Esophagus squamous epithelium (tissue), 5 donors: ENCODE results near the gene MTMR3. TPM values are rescaled to one million over a fixed set of nuclear protein-coding genes. Genes with fewer than 3 reads are reported as not detected.

Experiments
- DNase-seq: peaks from one replicate; lab custom pipeline; 2025; lab: John Stamatoyannopoulos, UW
- H3K27ac ChIP-seq, 4 donors: fragments of 200-600 bp; sonication (generic); one replicate each; pipeline ENCODE4 v1.5.1; 2016 to 2019; ENCODE audit warnings: mild to moderate bottlenecking in 1 of 4
- H3K27me3 ChIP-seq, 4 donors: fragments of 200-600 bp; sonication (generic); 1 replicate in 3 of 4; 2 replicates in 1 of 4; pipeline versions ENCODE4 v1.5.1 to v1.6.0; 2017 to 2021; ENCODE audit warnings: antibody characterized with exemption in 1 of 4
- H3K36me3 ChIP-seq, 3 donors: fragments of 200-600 bp; sonication (generic); one replicate each; pipeline ENCODE4 v1.5.1; 2016 to 2019
- H3K4me1 ChIP-seq, 3 donors: fragments of 200-600 bp; sonication (generic); one replicate each; pipeline ENCODE4 v1.5.1; 2017 to 2019
- H3K4me3 ChIP-seq, 4 donors: fragments of 200-600 bp; sonication (generic); 1 replicate in 3 of 4; 2 replicates in 1 of 4; pipeline ENCODE4 v1.5.1; 2016 to 2019; ENCODE audit warnings: mild to moderate bottlenecking in 2 of 4, moderate library complexity in 1 of 4
- H3K9me3 ChIP-seq, 3 donors: fragments of 200-600 bp; sonication (generic); one replicate each; pipeline ENCODE4 v1.5.1; 2016 to 2019
- POLR2A ChIP-seq, 4 donors: fragments of 450-650 bp; IDR thresholded peaks; one replicate each; pipeline ENCODE4 v1.6.1; 2017; ENCODE audit warnings: antibody characterized with exemption in 4 of 4, mild to moderate bottlenecking in 4 of 4, moderate library complexity in 3 of 4
- WGBS, 2 donors: methylation state at CpG; one replicate each; pipeline ENCODE4 v1.1.5; 2018; 5-methylcytosine and 5-hydroxymethylcytosine counted together
- intact Hi-C: fragments of 100-400 bp; cut with DNase I; formaldehyde crosslinking; loops from one replicate; pipeline ENCODE4 v1.15.0; 2022
- total RNA-seq, 4 donors: library from RNA; depleted of rRNA; stranded (reverse); fragments of >200 nt; gene quantifications; one replicate each; pipeline ENCODE4 v1.1.0, GENCODE V29; 2016
- TF ChIP-seq, protein P1 (sequence below), 6 experiments: fragments of 450-650 bp in 4 of 6; fragments of 200-600 bp in 2 of 6; sonication (generic) in 2 of 6; IDR thresholded peaks; one replicate each; pipeline ENCODE4 v1.5.1; 2016 to 2019; ENCODE audit warnings: antibody characterized with exemption in 6 of 6, mild to moderate bottlenecking in 4 of 6, moderate library complexity in 4 of 6
- donor health status: DM: yes; HTN: yes; CAD: no.

Gene MTMR3
- total RNA-seq, 4 donors from 2014 or later = 34.9 to 63.1 (median 38.4) TPM

DNA sequence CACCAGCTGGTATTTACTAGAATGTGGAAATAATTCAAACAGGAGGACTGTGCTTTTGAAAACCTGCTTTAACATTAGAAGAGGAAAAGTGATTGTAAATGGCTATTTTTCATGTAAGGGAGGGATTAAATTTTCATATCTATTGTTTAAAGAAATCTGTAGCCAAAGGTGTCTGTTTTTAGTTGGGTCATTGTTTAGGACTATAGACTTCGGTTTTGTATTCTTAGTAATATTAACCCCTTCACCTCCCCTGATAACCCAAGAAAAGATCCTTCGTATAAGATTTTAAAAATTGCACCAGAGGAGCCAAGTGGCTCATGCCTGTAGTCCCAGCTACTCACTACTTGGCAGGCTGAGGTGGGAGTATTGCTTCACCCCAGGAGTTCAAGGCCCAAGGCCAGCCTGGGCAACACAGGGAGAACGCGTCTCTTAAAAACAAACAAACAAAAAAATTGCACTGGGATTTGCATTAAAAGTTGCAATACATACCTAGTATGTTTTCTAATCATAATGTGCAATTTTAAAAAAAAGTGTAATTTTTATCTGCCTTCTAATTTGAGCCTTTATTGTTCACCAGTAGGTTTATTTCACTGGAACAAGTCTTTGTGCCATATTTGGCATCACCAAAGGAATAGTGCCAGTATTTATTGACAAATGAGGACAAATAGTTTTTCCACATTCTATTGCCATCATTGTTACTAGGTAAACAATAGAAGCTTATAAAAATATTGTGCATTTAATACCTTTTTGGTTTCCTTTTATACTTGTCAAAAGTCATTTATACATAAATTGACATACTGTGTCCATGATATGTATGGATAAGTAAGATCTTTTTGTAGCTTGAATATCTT, 34.3 kb downstream of the MTMR3 start:
- H3K27ac ChIP-seq = peak overlapping the region in 1 of 4 donors; percentile 29
- no peak for DNase-seq
- WGBS, 2 donors = 32 to 35% methylated on average over 4 of the region's 4 CpGs
- H3K4me3 ChIP-seq = no peak overlapping the region
- no peaks in the 10 kb centered on the region for H3K36me3 ChIP-seq
- intact Hi-C loops = no loop called here
- H3K4me1 ChIP-seq = peaks cover 0 to 66% (median 39%) of the 10 kb centered on the region in 3 donors
- H3K9me3 ChIP-seq = no peaks in the 10 kb centered on the region
- no peaks in the 10 kb centered on the region for H3K27me3 ChIP-seq
- TF ChIP-seq, protein P1, sequence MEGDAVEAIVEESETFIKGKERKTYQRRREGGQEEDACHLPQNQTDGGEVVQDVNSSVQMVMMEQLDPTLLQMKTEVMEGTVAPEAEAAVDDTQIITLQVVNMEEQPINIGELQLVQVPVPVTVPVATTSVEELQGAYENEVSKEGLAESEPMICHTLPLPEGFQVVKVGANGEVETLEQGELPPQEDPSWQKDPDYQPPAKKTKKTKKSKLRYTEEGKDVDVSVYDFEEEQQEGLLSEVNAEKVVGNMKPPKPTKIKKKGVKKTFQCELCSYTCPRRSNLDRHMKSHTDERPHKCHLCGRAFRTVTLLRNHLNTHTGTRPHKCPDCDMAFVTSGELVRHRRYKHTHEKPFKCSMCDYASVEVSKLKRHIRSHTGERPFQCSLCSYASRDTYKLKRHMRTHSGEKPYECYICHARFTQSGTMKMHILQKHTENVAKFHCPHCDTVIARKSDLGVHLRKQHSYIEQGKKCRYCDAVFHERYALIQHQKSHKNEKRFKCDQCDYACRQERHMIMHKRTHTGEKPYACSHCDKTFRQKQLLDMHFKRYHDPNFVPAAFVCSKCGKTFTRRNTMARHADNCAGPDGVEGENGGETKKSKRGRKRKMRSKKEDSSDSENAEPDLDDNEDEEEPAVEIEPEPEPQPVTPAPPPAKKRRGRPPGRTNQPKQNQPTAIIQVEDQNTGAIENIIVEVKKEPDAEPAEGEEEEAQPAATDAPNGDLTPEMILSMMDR (IDR thresholded peaks at IDR 0.05) = no peak

DNA sequence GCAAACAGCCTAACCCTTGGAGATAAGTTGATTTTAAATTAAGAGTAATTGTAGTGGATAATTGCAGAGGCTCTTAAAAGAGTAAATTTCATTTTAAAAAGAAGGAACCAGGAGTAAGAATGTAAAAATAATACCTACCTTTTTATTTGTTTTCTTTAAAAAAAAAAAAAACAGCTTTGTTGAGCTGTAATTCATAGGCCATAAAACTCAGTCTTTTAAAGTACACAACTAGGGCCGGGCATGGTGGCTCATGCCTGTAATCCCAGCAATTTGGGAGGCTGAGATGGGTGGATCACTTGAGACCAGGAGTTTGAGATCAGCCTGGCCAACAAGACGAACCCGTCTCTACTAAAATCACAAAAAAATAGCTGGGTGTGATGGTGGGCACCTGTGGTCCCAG, 42.4 kb downstream of the MTMR3 start:
- Histone ChIP-seq H3K27ac (no peak overlapping the region), H3K9me3 (no peaks in the 10 kb centered on the region), H3K36me3 (no peaks in the 10 kb centered on the region), H3K4me1 (peaks cover 0 to 16% (median 0%) of the 10 kb centered on the region in 3 donors), H3K4me3 (no peak overlapping the region), H3K27me3 (no peaks in the 10 kb centered on the region)
- intact Hi-C loops = no loop called here
- 92% methylated on average over 3 of the region's 3 CpGs for WGBS, 2 donors
- DNase-seq = no peak
- TF ChIP-seq, protein P1 (IDR thresholded peaks at IDR 0.05) = no peak
- TF ChIP-seq POLR2A (IDR thresholded peaks at IDR 0.05) = no peak

DNA sequence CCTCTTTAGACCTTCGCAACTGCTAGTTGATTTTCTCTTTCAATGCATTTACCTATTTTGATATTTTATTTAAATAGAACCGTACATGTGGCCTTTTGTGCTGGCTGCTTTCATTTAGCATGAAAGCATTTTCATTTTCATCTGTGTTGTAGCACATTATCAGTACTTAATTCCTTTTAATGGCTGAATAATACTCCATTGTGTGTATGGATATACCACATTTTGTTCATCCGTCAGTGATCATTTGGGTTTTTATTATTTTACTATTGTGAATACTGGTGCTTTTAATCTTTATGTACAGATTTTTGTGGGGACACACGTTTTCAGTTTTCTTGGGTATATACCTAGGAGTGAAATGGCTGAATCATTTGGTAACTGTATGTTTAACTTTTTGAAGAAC, 43.1 kb downstream of the MTMR3 start:
- intact Hi-C loops = no loop called here
- Histone ChIP-seq H3K9me3 (no peaks in the 10 kb centered on the region), H3K4me3 (no peak overlapping the region), H3K27me3 (no peaks in the 10 kb centered on the region), H3K27ac (no peak overlapping the region), H3K36me3 (no peaks in the 10 kb centered on the region), H3K4me1 (peaks cover 0 to 20% (median 0%) of the 10 kb centered on the region in 3 donors)
- 88 to 89% methylated on average over 4 of the region's 4 CpGs for WGBS, 2 donors
- TF ChIP-seq, protein P1 (IDR thresholded peaks at IDR 0.05) = no peak
- no peak for TF ChIP-seq POLR2A (IDR thresholded peaks at IDR 0.05)
- no peak for DNase-seq

DNA sequence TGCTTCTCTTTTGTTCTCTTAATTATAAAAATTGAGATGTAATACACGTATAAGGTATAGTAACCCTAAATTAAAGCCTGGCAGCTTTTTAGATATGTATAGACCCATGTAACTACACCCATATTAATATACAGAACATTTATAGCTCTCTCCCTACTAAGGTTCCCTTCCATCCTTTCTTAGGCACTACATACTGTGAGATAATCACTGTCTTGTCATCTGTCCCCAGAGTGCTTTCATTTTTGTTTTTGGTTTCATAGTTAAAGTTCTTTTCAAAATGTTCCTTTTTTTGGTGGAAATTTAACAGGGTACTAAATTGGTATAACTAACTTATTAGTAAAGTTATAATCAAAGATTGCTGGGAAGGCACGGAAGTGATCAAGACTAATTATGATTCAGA, 49.2 kb downstream of the MTMR3 start:
- H3K4me1 ChIP-seq = peaks cover 0 to 26% (median 3%) of the 10 kb centered on the region in 3 donors
- intact Hi-C loops = no loop called here
- WGBS, 2 donors = 73 to 74% methylated on average over 2 of the region's 2 CpGs

DNA sequence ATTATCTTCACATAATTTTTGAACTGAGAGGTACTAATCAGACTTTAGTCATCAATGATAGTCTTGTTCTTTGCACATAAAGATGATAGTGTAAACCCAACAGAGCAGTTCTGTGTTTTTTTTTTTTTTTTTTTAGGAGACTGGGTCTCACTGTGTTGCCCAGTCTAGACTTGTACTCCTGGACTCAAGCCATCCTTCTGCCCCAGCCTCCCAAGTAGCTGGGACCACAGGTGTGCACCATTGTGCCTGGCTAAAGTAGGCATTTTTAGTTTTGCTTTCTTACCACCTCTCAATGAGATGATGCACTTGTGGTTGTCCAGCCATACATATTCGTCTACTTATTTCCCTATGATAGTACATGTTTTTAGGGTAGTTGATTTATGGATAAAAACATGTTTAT, 50.6 kb downstream of the MTMR3 start:
- H3K27me3 ChIP-seq = no peaks in the 10 kb centered on the region
- TF ChIP-seq, protein P1 (IDR thresholded peaks at IDR 0.05) = no peak
- TF ChIP-seq POLR2A (IDR thresholded peaks at IDR 0.05) = no peak
- no peak for DNase-seq
- no peak overlapping the region for H3K27ac ChIP-seq
- H3K4me1 ChIP-seq = peaks cover 0 to 26% (median 3%) of the 10 kb centered on the region in 3 donors
- H3K36me3 ChIP-seq = no peaks in the 10 kb centered on the region
- intact Hi-C loops = no loop called here
- H3K9me3 ChIP-seq = no peaks in the 10 kb centered on the region
- no peak overlapping the region for H3K4me3 ChIP-seq
- 92 to 94% methylated on average over 1 of the region's 1 CpG for WGBS, 2 donors

More for the DNA sequence above, 49.2 kb downstream of the MTMR3 start:
- H3K4me3 ChIP-seq = no peak overlapping the region
- no peaks in the 10 kb centered on the region for H3K36me3 ChIP-seq
- H3K27me3 ChIP-seq = no peaks in the 10 kb centered on the region
- no peak for TF ChIP-seq POLR2A (IDR thresholded peaks at IDR 0.05)
- TF ChIP-seq, protein P1 (IDR thresholded peaks at IDR 0.05) = no peak
- H3K9me3 ChIP-seq = no peaks in the 10 kb centered on the region
- H3K27ac ChIP-seq = no peak overlapping the region
- DNase-seq = no peak
